CD4-positive, alpha-beta T cell (primary cell): ENCODE results near the gene STRIT1. TPM values are rescaled to one million over a fixed set of nuclear protein-coding genes. Genes with fewer than 3 reads are reported as not detected.
A peak's percentile ranks its signal among the peaks of the same experiment; 100 is the strongest.

ENCODE experiments used
- ATAC-seq: fragments of 200-7000 bp; cut with Tn5 transposase; one replicate; pipeline ENCODE4 v1.10.0; 2022; ENCODE audit warnings: mild to moderate bottlenecking; ENCODE audit not compliant: poor library complexity
- CTCF ChIA-PET: fragments of 350-600 bp; sonication (Branson Sonifier 250); formaldehyde crosslinking; loops from one replicate; lab custom pipeline; 2021; ENCODE audit warnings: antibody characterized with exemption, inconsistent platforms; lab: Charles Lee
- POLR2A ChIA-PET: fragments of 350-600 bp; sonication (Branson Sonifier 250); formaldehyde crosslinking; loops from one replicate; lab custom pipeline; 2021; ENCODE audit warnings: antibody characterized with exemption, inconsistent platforms; lab: Charles Lee
- DNase-seq, 14 experiments: peaks; one replicate each; pipeline ENCODE4 v3.0.0-alpha.2; 2013 to 2020; ENCODE audit warnings: mixed read lengths in 2 of 14
- H3K27ac ChIP-seq, 2 donors: one replicate each; pipeline versions ENCODE4 v1.5.1 to v1.7.0; 2013; ENCODE audit warnings: low read length in 2 of 2, low read depth in 1 of 2, mild to moderate bottlenecking in 1 of 2
- H3K27me3 ChIP-seq, 2 experiments: 1 replicate in 1 of 2; 2 replicates in 1 of 2; pipeline versions ENCODE4 v1.6.1 to v1.7.0; 2013; ENCODE audit warnings: low read length in 2 of 2, control low read depth in 1 of 2, mild to moderate bottlenecking in 1 of 2, moderate library complexity in 1 of 2; ENCODE audit not compliant: insufficient read depth in 2 of 2, control insufficient read depth in 1 of 2
- H3K36me3 ChIP-seq: one replicate; pipeline ENCODE4 v1.6.1; 2013; ENCODE audit warnings: low read length, control low read depth; ENCODE audit not compliant: insufficient read depth
- H3K4me1 ChIP-seq: one replicate; pipeline ENCODE4 v1.6.1; 2013; ENCODE audit warnings: low read length, control low read depth; ENCODE audit not compliant: insufficient read depth
- H3K4me3 ChIP-seq: one replicate; pipeline ENCODE4 v1.5.1; 2013; ENCODE audit warnings: mild to moderate bottlenecking, low read length, moderate library complexity
- H3K9me3 ChIP-seq, 2 experiments: 1 replicate in 1 of 2; 2 replicates in 1 of 2; pipeline versions ENCODE4 v1.6.1 to v1.7.0; 2013; ENCODE audit warnings: low read length in 2 of 2, mild to moderate bottlenecking in 2 of 2, control low read depth in 1 of 2, moderate library complexity in 1 of 2; ENCODE audit not compliant: control insufficient read depth in 1 of 2, insufficient read depth in 1 of 2
- H3K27ac Mint-ChIP-seq: one replicate; pipeline ENCODE4 v1.8.0; 2020; ENCODE audit warnings: mixed read lengths
- H3K27me3 Mint-ChIP-seq: one replicate; pipeline ENCODE4 v1.8.0; 2021; ENCODE audit warnings: mixed read lengths
- H3K36me3 Mint-ChIP-seq: one replicate; pipeline ENCODE4 v1.8.0; 2021; ENCODE audit warnings: low read depth, mixed read lengths
- H3K4me1 Mint-ChIP-seq: one replicate; pipeline ENCODE4 v1.8.0; 2021; ENCODE audit warnings: low read depth, mixed read lengths
- H3K4me3 Mint-ChIP-seq: one replicate; pipeline ENCODE4 v1.8.0; 2020; ENCODE audit warnings: mild to moderate bottlenecking, mixed read lengths
- H3K9me3 Mint-ChIP-seq: one replicate; pipeline ENCODE4 v1.8.0; 2020; ENCODE audit warnings: mixed read lengths
- CTCF ChIP-seq: fragments of 200-600 bp; IDR thresholded peaks from one replicate; pipeline ENCODE4 v1.8.0; 2022; ENCODE audit warnings: antibody characterized with exemption, mild to moderate bottlenecking
- intact Hi-C, 2 experiments: fragments of 100-400 bp; cut with DNase I in 1 of 2; cut with micrococcal nuclease in 1 of 2; formaldehyde crosslinking; loops; one replicate each; pipeline versions ENCODE4 v1.15.1 to v1.9.0; 2023 to 2025; cut with DNase I, micrococcal nuclease
- total RNA-seq, 174 experiments: library from RNA in 2 of 174; stranded (reverse) in 2 of 174; gene quantifications; one replicate each; pipeline ENCODE4 v1.2.3 and lab custom pipeline; 2021 to 2026

The STRIT1 gene
- total RNA-seq, 2 experiments from 2014 or later, result not detected

DNA sequence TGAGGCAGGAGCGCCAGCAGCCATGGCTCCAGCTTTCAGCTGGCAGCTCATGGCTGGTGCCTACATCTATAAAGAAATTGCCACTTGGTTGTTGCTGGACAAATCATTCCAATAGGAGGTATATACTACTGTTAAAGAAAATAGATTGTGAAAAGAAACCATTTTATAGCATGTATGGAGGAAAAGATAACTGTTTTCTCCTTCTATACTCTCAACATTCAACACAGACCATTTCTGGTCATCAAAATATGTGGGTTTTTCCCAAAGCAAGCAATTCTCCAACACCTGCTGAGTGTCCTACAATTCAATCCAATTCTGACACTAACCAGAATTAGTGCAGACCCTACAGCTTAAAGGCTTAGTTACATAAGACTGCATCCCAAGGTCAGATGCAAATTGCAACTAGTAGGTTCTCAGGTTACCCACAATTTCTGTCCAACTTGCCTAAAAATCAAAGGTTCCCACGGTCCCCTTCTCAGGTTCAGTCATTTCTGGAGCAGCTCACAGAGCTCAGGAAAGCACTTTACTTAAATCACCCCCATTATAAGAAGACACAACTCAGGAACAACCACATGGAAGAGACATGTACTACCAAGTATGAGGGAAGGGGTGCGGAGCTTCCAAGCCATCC, 42.4 kb upstream of the STRIT1 start:
- Mint-ChIP-seq H3K36me3 (no peaks in the 10 kb centered on the region), H3K9me3 (no peaks in the 10 kb centered on the region), H3K4me1 (peaks cover 12% of the 10 kb centered on the region), H3K4me3 (no peak overlapping the region), H3K27ac (no peak overlapping the region), H3K27me3 (no peaks in the 10 kb centered on the region)
- Histone ChIP-seq H3K36me3 (no peaks in the 10 kb centered on the region), H3K27me3 (no peaks in the 10 kb centered on the region), H3K4me1 (no peaks in the 10 kb centered on the region), H3K9me3 (no peaks in the 10 kb centered on the region), H3K4me3 (no peak overlapping the region), H3K27ac (no peak overlapping the region)
- intact Hi-C loops, result no loop called here
- DNase-seq, result no peak
- no peak for TF ChIP-seq CTCF
- ATAC-seq, result no peak
- ChIA-PET POLR2A (no interaction called here), CTCF (interaction anchor here (0.6 kb wide), 1 partner anchor 1964 kb away, joined by 5 read pairs; no protein-coding TSS in a partner anchor)

- Histone ChIP-seq H3K4me1 (no peaks in the 10 kb centered on the region), H3K4me3 (no peak overlapping the region), H3K27me3 (no peaks in the 10 kb centered on the region), H3K36me3 (no peaks in the 10 kb centered on the region), H3K27ac (no peak overlapping the region), H3K9me3 (no peaks in the 10 kb centered on the region)
- POLR2A ChIA-PET, result no interaction called here
- TF ChIP-seq CTCF, result no peak
- intact Hi-C loops, result no loop called here
- Mint-ChIP-seq H3K4me3 (no peak overlapping the region), H3K4me1 (peaks cover 12% of the 10 kb centered on the region), H3K36me3 (no peaks in the 10 kb centered on the region), H3K27ac (no peak overlapping the region), H3K9me3 (no peaks in the 10 kb centered on the region), H3K27me3 (no peaks in the 10 kb centered on the region)
- no peak for ATAC-seq
- CTCF ChIA-PET, result interaction anchor here (0.6 kb wide), 1 partner anchor 1964 kb away, joined by 5 read pairs; no protein-coding TSS in a partner anchor
- DNase-seq, result peak in 1 of 14 experiments; percentile 14
Observed at GRCh38 chr3:155334914-155335723, 41.6 kb upstream of the STRIT1 start.

GRCh38 chr3:155334215-155334913, 40.9 kb upstream of the STRIT1 start:
- ATAC-seq (no peak), DNase-seq (no peak)
- no peak for TF ChIP-seq CTCF
- Histone ChIP-seq H3K4me1 (no peaks in the 10 kb centered on the region), H3K36me3 (no peaks in the 10 kb centered on the region), H3K27ac (no peak overlapping the region), H3K9me3 (no peaks in the 10 kb centered on the region), H3K4me3 (no peak overlapping the region), H3K27me3 (no peaks in the 10 kb centered on the region)
- intact Hi-C loops, result no loop called here
- ChIA-PET CTCF (no interaction called here), POLR2A (no interaction called here)
- Mint-ChIP-seq H3K27me3 (no peaks in the 10 kb centered on the region), H3K4me1 (peaks cover 12% of the 10 kb centered on the region), H3K9me3 (no peaks in the 10 kb centered on the region), H3K36me3 (no peaks in the 10 kb centered on the region), H3K27ac (no peak overlapping the region), H3K4me3 (no peak overlapping the region)
